Stromal cell of bone marrow (primary cell): Measurements from ENCODE around the gene ACAP2.
A peak's percentile ranks its signal among the peaks of the same experiment; 100 is the strongest.
"Not testable (repeated sequence)": the region's sequence is repeated elsewhere in the genome, so short reads cannot be mapped to it uniquely, and the experiment has no call there.

Source experiments
- DNase-seq: peaks from one replicate; pipeline ENCODE4 v3.0.0-alpha.2; 2012; ENCODE audit warnings: low read depth

The ACAP2 gene

GRCh38 chr3:195442573-195443390 is at the start of gene ACAP2:
Gene ACAP2, minus strand, starts transcription at chr3:195443020. Its CDS starts 173 bp downstream, at chr3:195442847.
- peak; percentile 98 for DNase-seq

- no peak for DNase-seq
Measured at GRCh38 chr3:195475614-195476013, 32.8 kb upstream of the ACAP2 start.

- not testable (repeated sequence) for DNase-seq
Measured at GRCh38 chr3:195475116-195475515, 32.3 kb upstream of the ACAP2 start.

- DNase-seq = no peak
Measured at GRCh38 chr3:195468841-195469240, 26.0 kb upstream of the ACAP2 start.

- no peak for DNase-seq
Measured at GRCh38 chr3:195468391-195468776, 25.6 kb upstream of the ACAP2 start.

- no peak for DNase-seq
Measured at GRCh38 chr3:195467641-195468390, 25.0 kb upstream of the ACAP2 start.

GRCh38 chr3:195466251-195466650 is 23.4 kb upstream of the ACAP2 start:
- no peak for DNase-seq

- not testable (repeated sequence) for DNase-seq
Measured at GRCh38 chr3:195462922-195463321, 20.1 kb upstream of the ACAP2 start.

- no peak for DNase-seq
Measured at GRCh38 chr3:195462308-195462610, 19.4 kb upstream of the ACAP2 start.

GRCh38 chr3:195461594-195462307 is 18.9 kb upstream of the ACAP2 start:
- DNase-seq = no peak

GRCh38 chr3:195460091-195460713 is 17.4 kb upstream of the ACAP2 start:
- DNase-seq = no peak

- DNase-seq = no peak
Measured at GRCh38 chr3:195458316-195458717, 15.5 kb upstream of the ACAP2 start.

- no peak for DNase-seq
Measured at GRCh38 chr3:195455789-195456188, 13.0 kb upstream of the ACAP2 start.

GRCh38 chr3:195453236-195453635 is 10.4 kb upstream of the ACAP2 start:
- DNase-seq = no peak

GRCh38 chr3:195451373-195452015 is 8.7 kb upstream of the ACAP2 start:
- DNase-seq = no peak

- peak; percentile 63 for DNase-seq
Measured at GRCh38 chr3:195450731-195451229, 8.0 kb upstream of the ACAP2 start.

- DNase-seq = no peak
Measured at GRCh38 chr3:195448205-195448875, 5.5 kb upstream of the ACAP2 start.

GRCh38 chr3:195447201-195447600 is 4.4 kb upstream of the ACAP2 start:
- DNase-seq = no peak

GRCh38 chr3:195446359-195446758 is 3.5 kb upstream of the ACAP2 start:
- DNase-seq = no peak

- DNase-seq = no peak
Measured at GRCh38 chr3:195445885-195446284, 3.1 kb upstream of the ACAP2 start.

- DNase-seq = no peak
Measured at GRCh38 chr3:195443391-195443989, 670 bp upstream of the ACAP2 start.
